HG03575 (cell line): ENCODE data around the gene DAPK3.
"Not testable (repeated sequence)": the region's sequence is repeated elsewhere in the genome, so short reads cannot be mapped to it uniquely, and the experiment has no call there.

Experiments
- ATAC-seq: cut with Tn5 transposase; IDR thresholded peaks from one replicate; pipeline ENCODE4 v1.9.1; 2021; ENCODE audit not compliant: unreplicated experiment, insufficient number of reproducible peaks, low FRiP score; ENCODE audit errors: extremely low read depth

Gene DAPK3

DNA sequence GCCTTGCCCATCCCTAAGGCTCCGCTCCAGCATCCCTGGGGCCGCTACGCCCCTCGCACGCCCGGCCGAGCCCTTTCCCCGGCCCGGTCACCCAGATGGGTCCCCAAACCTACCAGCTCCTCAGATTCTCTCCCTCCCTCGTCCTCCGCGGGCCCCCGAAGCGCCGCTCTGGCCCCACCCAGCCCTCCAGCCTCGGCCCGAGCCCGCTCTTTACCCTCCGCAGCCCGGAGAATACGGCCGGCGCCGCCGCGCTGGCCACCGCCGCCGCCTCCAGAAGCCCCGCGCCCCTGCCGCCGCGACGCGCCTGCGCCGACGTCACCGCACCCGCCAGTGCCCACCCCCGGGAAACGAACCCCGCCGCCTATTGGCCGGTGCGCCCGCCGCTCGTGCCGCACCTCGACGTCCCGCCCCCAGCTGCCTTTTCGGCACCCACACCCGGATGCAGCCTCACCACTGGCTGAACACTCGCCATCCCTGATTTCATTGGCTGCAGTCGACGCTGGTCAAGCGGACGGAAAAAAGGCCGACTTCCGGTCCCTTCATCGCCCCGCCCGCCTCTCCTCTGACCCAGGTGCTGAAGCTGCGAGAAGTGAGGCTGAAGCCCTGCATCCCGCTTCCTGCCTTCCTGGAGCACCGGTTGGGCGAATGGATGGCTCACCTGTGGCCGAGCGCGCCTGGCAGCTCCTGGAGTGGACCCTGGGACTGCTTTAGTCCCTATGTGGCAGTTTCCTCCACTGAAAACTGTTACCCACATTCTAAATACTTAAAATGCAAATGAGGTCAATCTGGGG, at the start of gene DAPK3:
Gene DAPK3 (minus strand): TSS at position 292 of the 791 bp plus-strand sequence. CDS start 1,364 bp downstream, outside the sequence.
- ATAC-seq, result peak; percentile 44

DNA sequence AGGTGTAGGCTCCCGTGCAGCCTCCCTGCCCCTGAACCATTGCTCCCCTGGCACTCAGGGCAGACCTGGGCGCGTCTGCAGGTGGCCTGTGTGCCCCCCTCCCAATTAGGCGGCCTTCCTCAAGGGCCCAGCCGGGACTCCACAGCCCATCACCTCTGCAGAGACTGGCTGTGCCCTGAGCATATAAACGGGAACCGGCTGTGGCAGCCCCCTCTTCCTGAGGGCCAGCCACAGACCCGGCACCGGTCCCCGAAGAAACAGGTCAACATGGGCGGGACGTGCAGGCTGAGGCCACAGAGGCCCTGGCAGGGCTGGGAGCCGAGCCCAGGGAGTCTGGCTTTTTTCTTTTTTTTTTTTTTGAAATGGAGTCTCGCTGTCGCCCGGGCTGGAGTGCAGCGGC, 48.7 kb upstream of the DAPK3 start:
- ATAC-seq, result no peak

DNA sequence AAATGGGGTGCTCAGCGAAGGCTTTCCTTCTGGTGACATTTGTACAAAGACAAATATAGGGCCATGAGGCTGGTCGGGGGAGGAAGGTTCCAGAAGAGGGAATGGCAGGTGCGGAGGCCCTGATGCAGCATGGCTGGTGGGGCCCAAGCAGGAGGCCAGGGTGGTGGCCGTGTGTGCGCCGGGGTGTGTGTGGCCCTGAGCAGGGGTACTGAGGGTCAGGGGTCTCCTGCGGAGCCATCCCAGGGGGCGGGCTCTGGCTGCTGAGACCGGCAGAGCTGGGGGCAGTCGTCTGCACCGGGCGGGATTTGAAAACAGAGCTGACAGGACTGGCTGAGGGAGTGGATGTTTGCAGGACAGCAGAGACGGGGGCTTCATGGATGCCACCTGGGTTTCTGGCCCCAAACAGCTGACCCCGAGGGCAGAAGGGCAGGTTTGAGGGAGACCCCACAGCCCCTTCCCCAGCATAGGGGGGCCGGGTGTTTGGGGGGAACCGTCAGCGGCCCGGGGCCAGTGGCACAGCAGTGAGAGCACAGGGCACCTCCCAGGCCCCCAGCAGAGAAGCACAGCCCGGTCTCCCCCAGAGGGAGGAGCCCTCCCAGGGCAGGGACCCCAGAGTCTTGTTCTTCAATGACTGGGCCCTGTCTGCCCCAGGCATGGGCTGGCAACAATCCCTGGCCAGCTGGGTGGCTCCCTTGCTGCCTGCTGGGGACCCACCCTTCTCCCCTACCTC, 48.0 kb upstream of the DAPK3 start:
- no peak for ATAC-seq

DNA sequence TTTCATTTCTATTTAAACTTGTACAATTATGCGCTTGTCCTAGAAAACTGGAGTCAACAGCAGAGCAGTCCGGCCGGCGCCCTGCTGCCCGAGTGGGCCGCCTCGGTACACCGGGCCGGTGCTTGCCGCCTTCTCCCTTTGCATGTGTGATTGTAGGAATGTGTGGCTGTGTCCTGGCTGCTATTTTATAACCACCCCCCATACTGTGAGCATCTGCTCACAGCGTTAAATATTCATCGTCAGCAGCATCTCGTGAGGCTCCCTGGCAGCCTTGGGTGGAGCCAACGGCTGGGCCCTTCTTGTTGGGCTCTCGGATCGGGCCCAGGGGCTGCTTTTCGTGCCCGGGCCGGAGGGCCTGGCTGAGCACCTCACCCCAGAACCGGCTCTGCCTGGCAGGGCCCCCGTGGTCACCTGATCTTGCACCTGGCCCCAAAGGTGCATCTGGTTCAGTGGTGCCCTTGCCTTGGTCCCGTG, 47.3 kb upstream of the DAPK3 start:
- ATAC-seq, result no peak

DNA sequence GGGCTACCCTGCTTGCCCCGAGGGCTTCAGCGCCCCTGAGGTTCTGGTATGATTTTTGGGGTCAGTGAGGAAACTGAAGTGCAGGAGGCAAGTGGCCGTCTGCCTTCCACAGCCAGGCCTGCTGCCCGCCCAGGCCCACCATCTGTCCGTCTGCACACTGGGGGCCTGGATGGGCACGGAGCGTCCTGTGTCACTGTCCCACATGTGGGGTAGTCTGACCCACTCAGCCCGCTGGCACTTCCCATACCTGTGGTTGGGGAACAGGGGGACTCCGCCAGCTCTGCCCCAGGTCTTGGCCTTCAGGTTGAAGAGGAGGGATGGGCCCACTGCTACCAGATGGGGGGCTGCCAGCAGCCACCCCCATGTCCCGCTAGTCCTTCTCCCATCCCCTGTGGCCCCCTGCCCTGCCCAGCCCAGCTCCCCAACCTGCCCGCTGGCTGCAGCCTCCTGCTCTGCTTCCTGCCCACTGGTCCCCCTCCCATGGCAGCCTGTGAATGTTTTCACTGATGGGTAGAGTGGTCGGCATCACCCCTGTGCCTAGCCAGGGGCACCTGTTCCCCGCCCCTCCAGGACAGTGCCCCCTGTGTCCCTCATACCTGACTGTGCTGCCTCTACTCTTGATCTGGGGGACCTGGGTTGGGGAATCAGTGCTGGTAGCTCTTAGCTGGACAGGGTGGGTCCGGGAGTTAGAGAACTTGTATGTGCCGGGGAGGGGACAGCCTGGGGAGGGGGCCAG, 46.2 kb upstream of the DAPK3 start:
- no peak for ATAC-seq

DNA sequence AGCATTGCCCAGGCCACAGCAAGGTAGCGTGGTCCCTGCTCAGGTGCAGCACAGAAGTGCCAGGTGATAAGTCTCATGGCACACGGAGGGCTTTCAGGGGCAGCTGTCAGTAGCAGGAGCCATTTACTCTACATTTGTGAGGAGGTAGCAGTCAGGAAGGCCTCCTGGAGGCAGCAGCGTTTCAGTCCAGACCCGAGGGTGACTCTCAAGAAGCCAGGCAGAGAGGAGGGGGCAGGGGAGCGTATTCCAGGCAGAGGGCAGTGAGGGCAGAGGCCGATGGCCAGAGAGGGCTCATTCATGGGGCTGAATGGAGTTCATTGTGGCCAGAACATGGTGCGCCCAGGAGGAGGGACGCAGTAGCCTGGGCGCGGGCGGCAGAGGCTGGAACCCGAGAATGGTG, 45.6 kb upstream of the DAPK3 start:
- no peak for ATAC-seq

DNA sequence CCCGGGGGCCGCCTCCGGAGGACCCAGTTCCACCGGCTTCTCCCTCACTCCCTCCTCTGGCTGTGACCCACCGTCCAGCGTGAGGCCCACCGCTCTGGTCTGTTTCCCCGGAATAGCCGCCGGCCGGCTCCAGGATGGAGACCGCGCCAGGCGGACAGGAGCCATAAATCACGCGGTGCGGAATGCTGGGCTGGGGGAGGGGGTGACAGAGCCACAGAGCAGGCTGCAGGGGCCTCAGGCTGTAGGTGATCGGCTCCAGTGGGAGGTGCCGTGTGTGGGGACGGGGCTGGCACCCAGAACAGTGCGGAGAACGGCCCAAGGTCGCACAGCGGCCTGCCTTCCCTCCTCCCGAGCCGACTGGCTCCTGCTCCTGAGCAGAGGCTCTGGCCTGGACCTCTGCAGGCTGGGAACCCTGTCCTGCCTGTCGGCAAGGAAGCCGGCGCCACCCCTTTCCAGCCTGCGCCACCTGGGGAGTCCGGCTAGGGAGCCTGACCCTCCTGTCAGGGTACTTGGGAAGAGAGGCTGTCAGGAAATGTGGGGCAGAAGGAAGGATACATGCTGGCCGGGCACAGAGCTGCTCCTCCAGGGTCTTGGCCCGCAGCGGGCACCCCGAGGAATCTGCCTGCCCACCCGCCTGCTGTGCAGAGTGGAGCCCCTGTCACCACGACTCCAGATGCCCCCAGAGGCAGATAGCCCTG, 45.0 kb upstream of the DAPK3 start:
- no peak for ATAC-seq

DNA sequence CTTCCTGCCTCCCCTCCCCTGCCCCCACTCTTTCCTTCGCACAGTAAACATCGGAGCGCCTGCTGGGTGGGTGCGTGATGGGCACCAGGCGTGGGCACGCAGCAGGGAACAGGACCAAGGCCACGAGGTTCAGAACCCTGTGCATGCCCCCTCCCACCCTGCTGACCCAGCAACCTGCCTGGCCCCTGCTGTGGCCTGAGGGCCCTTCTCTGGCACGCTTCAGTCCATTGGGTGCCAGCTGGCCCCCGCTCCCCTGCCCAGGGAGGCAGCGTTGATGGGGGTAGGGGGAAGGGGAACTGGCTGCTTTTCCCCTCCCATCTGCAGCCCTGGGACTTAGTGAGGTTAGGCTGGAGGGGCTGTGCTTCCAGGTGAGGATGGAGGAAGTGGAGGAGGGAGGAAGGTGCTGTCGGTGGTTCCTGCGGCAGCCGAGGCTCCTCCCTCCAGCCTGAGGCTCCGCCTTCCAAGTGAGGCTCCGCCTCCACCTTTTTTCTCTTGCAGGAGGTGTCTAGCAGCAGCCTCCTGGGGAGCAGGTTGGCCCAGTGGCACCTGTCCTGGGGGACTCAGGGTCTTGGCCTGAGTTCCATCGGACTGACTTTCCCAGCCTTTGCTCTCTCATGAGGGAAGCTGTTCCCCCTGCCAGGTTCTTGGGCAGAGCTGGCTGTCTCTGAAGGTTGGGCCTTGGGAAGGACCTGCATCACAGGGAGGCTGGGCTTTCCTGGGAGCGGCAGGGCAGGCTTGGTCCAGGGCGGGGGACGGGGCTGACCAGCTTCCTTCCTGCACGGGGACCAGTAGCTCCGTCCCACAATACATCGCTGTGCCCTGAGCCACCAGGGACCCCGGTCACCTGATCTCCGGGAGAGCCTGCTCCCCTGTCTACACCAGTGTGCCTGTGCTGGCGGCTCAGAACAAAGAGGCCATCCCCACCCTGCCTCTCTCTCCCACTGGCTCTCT, 43.9 kb upstream of the DAPK3 start:
- ATAC-seq, result no peak

DNA sequence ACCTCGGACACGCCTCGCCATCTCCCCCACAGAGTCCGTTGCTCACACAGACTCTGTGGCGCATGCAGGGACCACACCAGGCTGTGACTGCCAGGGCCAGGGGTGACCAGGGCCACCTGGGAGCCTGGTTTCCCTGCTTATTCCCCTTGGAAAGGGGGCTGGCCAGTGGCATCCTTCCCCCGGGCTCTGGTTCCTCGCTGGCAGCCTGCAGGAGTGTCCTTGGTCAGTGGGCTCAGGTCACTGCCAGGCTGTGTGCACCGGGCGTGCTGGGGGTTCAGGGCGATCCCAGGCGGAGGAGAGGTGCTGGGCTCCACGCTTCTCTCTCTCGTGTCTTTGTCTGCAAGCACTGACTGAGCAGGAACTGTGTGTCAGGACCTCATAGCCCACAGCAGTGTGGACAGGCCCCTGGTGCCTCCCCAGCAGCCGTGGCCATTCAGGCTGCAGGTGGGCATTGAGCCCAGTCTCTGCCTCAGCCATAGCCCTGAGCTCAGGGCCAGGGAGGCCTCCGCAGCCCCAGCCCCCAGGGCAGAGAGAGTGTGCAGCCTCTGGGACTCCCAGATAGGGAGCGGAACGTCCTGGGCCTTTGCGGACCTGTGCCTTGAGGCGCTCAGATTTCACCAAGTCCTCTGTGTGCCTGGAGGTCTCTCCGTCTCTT, 43.1 kb upstream of the DAPK3 start:
- no peak for ATAC-seq

DNA sequence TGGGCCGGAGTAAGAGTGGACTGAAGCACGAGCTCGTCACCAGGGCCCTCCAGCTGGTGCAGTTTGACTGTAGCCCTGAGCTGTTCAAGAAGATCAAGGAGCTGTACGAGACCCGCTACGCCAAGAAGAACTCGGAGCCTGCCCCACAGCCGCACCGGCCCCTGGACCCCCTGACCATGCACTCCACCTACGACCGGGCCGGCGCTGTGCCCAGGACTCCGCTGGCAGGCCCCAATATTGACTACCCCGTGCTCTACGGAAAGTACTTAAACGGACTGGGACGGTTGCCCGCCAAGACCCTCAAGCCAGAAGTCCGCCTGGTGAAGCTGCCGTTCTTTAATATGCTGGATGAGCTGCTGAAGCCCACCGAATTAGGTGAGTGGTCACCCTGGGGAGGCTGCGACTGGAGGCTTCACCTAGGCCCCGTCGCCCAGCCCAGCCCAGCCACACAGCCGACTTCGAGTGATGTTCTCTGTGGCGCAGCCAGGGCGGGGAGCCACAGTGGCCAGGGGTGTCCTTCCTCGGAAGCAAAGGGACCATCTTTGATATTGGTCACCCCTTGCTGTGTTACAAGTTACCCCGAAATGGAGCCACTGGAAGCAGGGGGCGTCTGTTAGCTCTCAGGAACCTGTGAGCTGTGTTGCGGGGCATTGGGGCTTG, 42.2 kb upstream of the DAPK3 start:
- ATAC-seq, result no peak

DNA sequence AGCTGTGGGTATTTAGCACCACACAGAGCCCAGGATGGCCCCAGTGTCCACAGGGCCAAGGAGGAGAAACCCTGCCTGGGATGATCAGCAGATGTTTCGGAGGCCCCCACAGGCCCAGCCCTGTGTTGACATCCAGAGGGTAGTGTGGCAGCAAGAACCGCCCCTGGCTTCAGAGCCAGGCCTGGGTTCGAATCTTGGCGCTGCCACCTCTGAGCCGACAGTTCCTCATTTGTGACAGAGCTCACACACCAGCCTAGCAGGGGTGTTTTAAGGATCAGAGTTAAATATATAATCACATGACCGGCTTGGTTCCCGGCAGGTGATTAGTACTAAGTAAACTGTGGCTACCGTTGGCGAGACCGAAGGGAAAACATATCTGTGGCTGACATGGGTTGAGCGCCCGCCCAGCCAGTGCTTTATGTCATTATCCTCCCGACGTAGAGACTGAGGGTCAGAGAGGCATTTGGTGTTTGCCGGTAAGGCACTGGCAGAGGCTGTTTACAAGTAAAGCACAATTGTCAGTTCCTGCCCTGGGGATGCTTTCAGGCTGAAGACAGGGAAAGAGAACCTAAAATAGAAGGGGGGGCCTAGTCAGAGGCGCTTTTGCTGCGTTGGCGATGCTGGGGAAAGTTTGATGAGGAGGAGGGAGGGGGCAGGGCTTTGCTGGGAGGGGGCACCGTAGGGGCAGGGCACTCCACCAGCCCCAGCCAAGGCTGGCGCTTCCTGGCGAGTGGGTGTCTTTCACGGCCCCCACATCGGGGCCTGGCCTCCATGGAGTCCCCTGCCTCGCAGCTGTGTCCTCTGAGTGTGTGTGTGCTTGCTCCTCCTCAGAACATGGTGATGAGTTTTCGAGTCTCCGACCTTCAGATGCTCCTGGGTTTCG, 41.4 kb upstream of the DAPK3 start:
- no peak for ATAC-seq

DNA sequence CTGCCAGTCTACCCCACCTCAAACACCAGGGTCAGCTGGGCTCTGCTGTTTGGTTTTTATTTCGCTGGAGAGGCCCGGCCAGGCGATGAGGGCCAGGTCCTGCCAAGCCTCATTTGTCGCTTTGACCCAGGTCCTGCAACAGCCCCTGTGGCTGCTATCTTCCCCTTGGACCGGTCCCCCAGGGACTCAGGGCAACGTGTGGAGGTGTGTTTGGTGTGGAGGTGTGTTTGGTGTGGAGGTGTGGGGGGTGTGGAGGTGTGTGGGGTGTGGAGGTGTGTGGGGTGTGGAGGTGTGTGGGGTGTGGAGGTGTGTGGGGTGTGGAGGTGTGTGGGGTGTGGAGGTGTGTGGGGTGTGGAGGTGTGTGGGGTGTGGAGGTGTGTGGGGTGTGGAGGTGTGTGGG, 40.5 kb upstream of the DAPK3 start:
- not testable (repeated sequence) for ATAC-seq

DNA sequence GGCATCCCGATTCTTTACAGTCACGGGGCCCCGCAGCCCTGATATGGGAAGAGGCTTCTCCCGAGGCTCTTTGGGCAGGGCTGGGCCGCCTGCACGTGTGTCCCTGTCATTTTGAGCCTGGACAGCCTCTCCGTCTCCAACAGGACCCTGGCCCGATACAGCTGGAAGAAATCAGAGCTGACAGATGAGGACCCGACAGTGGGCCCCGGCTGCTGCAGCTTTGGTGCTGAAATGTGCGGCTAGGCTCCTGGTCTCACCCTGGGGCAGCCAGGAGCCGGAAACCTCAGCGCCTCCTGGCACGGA, 39.9 kb upstream of the DAPK3 start:
- ATAC-seq, result no peak

DNA sequence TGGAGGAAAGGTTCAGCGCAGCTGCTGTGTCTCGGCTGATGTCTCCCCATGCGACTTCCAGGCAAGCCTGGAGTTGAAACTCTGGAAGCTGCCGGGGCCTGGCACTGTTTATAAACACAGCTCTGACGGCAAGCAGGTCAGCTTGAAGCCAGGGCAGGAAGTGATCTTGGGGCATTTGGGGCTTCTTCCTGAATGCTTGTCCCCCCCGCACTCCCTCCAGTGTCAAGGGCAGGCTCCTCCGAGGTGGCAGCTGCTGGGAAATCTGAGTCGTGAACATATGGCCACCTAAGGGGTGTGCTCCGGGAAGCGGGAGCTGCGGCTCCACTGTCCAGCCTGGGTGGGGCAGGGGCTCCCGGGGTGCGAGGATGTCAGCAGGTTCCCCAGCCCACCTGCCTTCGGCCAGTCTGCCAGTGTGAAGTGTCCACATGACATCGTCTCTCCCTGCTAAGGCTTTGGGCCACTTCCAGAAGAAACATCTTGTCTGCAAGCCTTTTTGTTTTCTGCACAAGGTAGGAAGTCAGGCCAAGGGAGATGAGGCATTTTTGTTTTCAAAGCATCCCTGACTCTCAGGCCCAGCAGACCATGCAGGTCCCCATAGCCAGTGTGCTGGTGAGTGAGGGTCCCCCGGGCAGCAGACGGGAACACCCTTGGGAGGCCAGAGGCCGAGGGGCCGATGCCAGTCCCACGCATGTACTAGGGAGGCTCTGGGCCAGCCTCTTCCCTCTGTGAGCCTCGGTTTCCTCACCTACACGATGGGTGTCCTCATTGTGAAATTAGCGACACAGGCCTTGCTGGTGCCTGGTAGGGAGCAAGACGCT, 39.3 kb upstream of the DAPK3 start:
- ATAC-seq, result no peak

DNA sequence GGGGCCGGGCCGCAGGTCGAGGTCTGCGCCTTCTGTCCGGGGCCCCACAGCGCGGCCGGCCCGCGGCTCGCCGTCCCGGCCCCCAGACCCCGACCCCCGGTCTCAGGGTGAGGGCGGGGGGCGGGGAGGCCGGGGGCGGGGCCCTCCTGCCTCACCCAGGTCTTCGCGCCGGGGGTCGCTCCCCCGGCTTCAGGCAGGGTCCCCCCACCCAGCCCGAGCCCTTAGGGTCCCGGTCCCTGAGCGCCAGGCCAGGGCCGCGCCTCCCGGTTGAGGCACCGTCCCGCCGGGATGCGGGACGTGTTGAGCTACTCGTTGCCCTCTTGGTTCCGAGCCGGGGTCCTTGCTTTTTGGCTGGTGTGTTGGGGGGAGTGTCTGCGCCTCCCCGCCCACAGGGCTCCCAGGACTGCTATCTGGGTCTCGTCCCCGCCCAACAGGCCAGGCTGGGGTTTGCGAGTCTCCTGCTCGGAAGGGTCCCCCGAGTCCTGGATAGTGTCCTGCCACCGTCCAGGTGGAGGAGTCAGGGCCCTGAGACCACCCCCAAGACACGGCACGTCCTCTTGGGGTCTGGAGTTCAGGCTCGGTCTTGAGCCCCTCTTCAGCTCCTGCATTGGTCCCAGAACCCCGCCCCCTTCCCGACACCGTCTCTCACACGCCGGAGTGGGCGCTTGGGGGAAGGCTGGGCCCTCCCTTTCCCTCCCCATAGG, 37.1 kb upstream of the DAPK3 start:
- no peak for ATAC-seq
